GM06990 (cell line): Measurements from ENCODE around the gene PTPN14.

ENCODE experiments used
- DNase-seq: peaks from one replicate; pipeline ENCODE4 v3.0.0-alpha.2; 2011; ENCODE audit not compliant: insufficient read length; ENCODE audit errors: extremely low read depth
- H3K27me3 ChIP-seq: replicated peaks from 2 replicates; pipeline ENCODE4 v1.6.0; 2011; ENCODE audit warnings: low read length; ENCODE audit not compliant: control insufficient read depth, insufficient read depth
- H3K36me3 ChIP-seq: 2 replicates; pipeline ENCODE4 v1.5.1; 2011; ENCODE audit warnings: low read length; ENCODE audit not compliant: control insufficient read depth, insufficient read depth
- H3K4me3 ChIP-seq: replicated peaks from 2 replicates; pipeline ENCODE4 v1.5.1; 2011; ENCODE audit warnings: low read depth, mild to moderate bottlenecking, control low read depth, low read length
- CTCF ChIP-seq: IDR thresholded peaks from 2 replicates; pipeline ENCODE4 v1.5.1; 2011; ENCODE audit warnings: low read length, control low read depth, mild to moderate bottlenecking, inconsistent platforms; ENCODE audit not compliant: insufficient read depth, poor library complexity, severe bottlenecking

The PTPN14 gene

GRCh38 chr1:214440219-214440965, 111.0 kb downstream of the PTPN14 start:
- TF ChIP-seq CTCF = no peak
- no peaks in the 10 kb centered on the region for H3K27me3 ChIP-seq
- H3K36me3 ChIP-seq = no peaks in the 10 kb centered on the region
- no peak for DNase-seq
- no peak overlapping the region for H3K4me3 ChIP-seq

- DNase-seq = peak; percentile 49
- H3K4me3 ChIP-seq = peak overlapping the region; percentile 39
These were observed 111.9 kb downstream of the PTPN14 start for GRCh38 chr1:214439352-214440119.

GRCh38 chr1:214438530-214438929, 112.9 kb downstream of the PTPN14 start:
- no peak for TF ChIP-seq CTCF
- Histone ChIP-seq H3K36me3 (no peaks in the 10 kb centered on the region), H3K4me3 (no peak overlapping the region; the same call in 1 of the 2 replicates), H3K27me3 (no peaks in the 10 kb centered on the region)
- no peak for DNase-seq

More at GRCh38 chr1:214439352-214440119, 111.9 kb downstream of the PTPN14 start:
- no peaks in the 10 kb centered on the region for H3K27me3 ChIP-seq
- no peaks in the 10 kb centered on the region for H3K36me3 ChIP-seq
- no peak for TF ChIP-seq CTCF

GRCh38 chr1:214438075-214438474, 113.3 kb downstream of the PTPN14 start:
- DNase-seq = no peak
- Histone ChIP-seq H3K36me3 (no peaks in the 10 kb centered on the region), H3K27me3 (no peaks in the 10 kb centered on the region), H3K4me3 (no peak overlapping the region)
- TF ChIP-seq CTCF = no peak

- no peak for DNase-seq
- Histone ChIP-seq H3K27me3 (no peaks in the 10 kb centered on the region), H3K36me3 (no peaks in the 10 kb centered on the region), H3K4me3 (no peak overlapping the region)
- TF ChIP-seq CTCF = no peak
These were observed 115.5 kb downstream of the PTPN14 start for GRCh38 chr1:214435867-214436266.
